GM21447 (cell line): ENCODE data around the gene CHRM5.
"Not testable (repeated sequence)": the region's sequence is repeated elsewhere in the genome, so short reads cannot be mapped to it uniquely, and the experiment has no call there.

Experiments
- ATAC-seq: cut with Tn5 transposase; IDR thresholded peaks from one replicate; pipeline ENCODE4 v1.9.1; 2021; ENCODE audit not compliant: unreplicated experiment

Gene CHRM5

DNA sequence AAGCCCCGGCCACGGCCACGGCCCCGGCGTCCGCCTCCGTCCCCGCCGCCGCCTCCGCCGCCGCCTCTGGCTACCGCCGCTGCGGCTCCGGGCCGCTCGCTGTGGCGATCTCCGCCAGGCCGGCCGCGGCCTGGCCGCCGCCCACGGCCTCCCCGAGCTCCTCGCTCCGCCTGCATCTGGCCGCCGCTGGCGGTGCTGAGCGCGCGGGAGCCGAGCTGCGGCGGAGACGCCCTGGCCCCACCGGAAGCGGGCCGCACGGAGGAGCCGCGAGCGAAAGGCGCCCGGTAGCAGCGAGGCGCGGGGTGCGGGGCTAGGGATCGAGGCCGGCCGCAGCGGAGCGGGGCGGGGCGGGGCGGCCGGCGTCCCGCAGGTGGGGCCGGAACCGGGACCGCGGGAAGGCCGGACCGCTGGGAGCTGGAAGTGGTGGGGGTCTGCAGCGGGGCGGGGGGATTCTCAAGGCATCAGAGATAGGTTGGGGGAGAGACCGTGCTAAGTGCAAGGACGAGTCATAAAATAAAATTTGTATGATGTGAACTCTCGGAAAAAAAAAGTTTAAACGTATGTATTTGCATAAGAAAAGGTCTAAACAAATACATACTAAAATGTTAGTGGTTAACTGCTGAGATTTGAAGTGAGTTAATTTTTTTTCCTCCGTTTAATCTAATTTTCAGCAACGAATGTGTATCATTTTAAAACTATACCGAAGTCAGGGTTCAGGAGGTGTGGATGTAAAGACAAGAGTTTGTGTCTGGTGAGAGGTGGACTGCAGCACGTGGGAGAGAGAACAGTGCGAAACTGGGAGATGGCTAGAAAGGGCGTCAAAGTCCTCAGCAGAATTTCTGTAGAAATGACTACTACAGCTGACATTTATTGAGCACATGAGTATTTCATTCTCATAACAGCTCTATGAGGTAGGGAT is 70.8 kb downstream of the CHRM5 start, which contains the start of gene AVEN:
TSS of gene AVEN (minus strand) at position 334 of the 919 bp plus-strand sequence. CDS start at position 176, 158 bp downstream.
- peak; percentile 49 for ATAC-seq

DNA sequence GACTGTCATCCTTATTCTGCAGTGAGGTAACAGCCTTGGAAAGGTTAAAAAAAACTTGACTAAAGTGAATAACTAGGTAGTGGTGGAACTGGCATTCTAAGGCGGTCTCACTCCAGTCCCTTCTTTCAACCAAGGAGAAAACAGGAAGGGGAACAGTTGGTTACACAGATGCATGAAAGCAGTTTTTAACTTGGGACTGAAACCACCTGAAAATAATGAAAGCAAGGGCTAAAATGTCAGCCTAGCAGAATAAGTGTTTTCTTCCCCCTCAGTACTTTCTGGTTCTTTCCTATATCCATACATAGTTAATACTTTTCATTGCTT is 71.5 kb downstream of the CHRM5 start:
- peak; percentile 21 for ATAC-seq

DNA sequence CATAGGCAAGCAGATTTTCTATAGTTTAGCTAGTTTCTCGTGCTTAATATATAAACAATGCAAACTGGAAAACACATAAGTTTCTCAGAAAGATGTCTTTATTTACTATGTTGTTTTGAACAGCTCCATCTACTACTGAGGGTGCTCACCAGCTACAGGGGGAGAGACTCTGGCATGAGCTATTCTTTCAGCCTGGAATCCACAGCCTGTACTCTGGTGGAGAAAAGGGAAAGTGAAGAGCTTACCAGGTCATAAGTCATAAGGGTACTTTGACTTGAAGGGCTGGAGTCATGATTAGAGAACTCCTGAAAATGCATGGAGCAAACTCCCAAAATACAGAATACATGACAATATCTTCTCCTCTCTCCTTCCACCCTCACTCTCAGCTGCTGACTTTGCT is 75.1 kb downstream of the CHRM5 start:
- ATAC-seq = no peak

DNA sequence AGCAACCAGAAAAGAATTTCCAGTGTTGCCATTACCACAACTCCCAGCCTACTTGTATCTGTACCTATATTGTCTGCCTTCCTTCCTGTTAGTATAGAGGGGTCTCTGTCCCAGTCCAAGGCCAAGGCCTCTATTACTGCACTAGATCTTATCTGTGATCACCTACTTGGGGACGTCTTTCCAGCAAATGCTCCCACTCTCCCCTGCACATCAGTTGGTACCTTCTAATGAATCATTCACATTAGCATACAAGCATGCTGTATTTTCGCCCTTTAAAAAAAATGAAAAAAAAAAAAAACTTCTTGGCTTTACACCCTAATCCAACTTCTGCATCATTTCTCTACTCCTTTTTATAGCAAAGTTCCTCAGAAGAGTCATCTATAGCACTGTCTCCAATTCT is 75.5 kb downstream of the CHRM5 start:
- no peak for ATAC-seq

DNA sequence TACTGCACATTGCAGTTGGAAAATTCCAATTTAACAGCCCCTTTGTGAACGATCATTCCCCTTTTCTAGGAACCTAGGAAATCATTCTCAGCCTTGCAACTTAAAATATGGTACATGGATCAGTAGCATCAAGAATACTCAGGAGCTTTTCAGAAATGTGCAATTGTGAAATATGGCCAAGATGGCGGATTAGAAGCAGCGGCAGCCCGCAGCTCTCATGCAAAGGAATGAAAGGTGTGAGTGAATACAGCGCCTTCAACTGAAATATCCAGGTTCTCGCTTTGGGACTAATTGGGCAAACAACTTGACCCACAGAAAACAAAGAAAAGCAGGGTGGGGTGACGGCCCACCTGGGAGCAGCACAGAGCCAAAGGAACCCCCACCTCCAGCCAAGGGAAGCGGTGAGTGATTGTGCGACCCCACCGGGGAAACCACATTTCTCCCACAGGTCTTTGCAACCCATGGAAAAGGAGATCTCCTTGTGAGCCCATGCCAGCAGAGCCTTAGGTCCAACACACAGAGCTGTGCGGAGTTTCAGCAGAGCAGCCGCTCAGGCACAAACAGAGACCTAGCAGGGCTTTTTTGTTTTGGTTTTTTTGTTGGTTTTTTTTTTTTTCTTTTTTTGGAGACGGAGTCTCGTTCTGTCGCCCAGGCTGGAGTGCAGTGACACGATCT is 78.3 kb downstream of the CHRM5 start:
- ATAC-seq = no peak

DNA sequence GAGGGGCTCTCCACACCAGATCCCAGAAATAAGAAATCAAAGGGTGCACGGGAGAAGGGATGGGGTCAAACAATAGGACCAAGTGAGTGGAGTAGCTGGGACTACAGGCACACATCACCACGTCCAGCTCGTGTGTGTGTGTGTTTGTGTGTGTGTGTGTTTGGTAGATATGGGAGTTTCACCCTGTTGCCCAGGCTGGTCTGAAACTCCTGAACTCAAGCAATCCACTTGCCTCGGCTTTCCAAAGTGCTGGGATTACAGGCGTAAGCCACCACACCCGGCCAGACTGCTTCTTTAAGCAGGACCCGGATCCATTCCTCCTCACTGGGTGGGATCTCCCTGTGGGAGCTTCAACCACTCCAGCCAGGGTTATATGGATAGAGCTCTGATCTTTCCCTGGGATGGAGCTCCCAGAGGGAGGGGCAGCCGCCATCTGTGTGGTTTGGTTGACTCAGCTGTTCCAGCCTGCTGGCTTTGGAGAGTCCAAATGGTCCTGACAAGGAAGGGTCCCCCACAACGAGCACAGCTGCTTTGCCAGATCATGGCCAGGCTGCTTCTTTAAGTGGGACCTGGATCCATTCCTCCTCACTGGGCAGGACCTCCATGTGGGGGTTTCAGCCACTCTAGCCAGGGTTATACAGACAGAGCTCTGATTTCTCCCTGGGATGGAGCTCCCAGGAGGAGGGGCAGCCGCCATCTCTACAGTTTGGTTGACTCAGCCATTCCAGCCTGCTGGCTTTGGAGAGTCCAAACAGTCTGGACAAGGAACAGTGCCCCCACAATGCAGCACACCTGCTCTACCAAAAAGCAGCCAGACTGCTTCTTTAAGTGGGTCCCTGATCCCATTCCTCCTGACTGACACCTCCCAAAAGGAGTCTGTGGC is 79.8 kb downstream of the CHRM5 start:
- ATAC-seq = no peak

DNA sequence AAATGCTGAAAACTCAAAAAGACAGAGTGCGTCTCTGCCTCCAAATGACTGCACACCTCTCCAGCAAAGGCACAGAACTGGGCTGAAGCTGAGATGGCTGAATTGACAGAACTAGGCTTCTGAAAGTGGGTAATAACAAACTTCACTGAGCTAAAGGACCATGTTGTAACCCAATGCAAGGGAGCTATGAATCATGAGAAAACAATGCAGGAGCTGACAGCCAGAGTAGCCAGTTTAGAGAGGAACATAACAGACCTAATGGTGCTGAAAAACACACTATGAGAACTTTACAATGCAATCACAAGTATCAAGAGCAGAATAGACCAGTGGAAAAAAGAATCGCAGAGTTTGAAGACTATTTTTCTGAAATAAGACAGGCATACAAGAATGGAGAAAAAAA is 80.8 kb downstream of the CHRM5 start:
- no peak for ATAC-seq

DNA sequence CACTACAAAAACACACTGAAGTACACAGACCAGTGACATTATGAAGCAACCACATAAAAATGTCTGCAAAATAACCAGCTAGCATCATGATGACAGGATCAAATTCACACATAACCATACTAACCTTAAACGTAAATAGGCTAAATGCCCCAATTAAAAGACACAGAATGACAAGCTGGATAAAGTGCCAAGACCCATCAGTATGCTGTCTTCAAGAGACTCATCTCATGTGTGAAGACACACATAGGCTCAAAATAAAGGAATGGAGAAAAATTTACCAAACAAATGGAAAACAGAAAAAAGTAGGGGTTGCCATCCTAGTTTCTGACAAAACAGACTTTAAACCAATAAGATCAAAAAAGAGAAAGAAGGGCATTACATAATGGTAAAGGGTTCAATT is 82.1 kb downstream of the CHRM5 start:
- ATAC-seq = not testable (repeated sequence)

DNA sequence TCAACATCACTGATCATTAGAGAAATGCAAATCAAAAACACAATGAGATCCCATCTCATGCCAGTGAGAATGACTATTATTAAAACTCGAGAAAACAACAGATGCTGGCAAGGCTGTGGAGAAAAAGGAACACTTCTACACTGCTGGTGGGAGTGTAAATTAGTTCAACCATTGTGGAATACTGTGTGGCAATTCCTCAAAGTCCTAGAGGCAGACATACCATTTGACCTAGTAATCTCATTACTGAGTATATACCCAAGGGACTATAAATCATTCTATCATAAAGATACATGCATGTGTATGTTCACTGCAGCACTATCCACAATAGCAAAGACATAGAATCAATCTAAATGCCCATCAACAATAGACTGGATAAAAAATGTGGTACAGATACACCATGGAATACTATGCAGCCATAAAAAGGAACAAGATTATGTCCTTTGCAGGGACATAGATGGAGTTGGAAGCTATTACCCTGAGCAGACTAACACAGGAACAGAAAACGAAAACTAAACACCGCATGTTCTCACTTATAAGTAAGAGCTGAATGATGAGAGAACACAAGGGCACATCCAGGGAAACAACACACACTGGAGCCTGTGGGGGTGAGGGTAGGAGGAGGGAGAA is 85.9 kb downstream of the CHRM5 start:
- ATAC-seq = no peak

DNA sequence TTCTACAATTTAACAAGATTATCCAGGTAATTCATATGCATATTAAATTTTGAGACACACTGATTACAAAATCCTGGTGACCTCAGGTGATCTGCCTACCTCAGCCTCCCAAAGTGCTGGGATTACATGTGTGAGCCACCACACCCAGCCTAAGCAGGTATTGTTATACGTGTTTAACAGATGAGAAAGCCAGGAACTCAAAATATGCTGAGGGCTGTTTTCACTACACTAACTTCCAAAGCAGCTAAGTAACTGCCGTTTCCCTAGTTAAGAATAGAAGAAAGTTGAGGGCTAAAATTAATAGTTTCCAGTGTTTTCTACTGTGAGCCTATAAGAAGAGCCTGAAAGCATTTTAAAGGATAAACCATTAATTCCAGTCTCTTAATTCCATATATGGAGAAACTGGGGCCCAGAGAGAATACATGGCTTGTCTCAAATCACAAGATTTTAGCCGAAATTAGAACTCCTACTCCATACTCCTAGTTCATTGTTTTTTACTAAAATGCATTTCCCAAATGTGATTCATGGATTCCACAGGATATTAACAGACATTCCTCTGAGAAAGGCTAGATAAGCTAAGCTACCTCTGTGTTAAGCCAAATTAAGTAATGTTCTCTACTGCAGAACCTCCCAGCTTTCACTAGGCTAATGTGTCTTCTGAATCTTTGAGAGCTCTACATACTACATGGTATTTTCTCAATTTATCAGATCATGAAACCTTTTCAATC is 87.7 kb downstream of the CHRM5 start:
- no peak for ATAC-seq

DNA sequence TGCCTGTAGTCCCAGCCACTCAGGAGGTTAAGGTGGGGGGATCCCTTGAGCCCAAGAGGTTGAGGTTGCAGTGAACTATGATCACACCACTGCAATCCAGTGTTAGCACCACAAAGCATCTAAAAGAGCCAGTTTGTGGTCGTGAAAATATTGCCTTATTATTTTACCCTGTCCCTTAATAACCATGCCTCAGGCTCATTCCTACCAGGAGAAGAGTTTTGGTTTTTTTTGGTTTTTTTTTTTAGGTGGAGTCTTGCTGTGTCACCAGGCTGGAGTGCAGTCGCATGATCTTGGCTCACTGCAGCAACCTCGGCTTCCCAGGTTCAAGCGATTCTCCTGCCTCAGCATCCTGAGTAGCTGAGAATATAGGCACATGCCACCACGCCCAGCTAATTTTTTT is 88.6 kb downstream of the CHRM5 start:
- ATAC-seq = no peak

DNA sequence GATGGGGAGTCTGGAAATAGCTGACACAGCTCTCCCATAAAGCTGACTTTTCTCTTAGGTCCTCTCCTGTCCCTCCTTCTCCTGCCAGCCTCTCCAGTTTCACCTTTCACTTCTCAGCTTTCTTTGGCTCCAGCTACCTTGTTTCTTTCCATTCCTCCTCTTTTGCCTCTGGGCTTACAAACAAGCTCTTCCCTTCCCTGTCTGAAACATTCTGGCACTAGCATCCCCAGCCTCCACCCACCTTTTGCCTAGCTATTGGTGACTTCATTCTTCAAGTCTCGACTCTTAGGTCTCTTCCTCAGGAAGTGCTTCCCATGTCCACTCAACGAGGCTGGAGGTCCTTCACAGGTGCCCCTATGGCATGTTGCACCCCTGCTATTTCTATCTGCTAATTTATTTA is 91.2 kb downstream of the CHRM5 start:
- ATAC-seq = no peak

DNA sequence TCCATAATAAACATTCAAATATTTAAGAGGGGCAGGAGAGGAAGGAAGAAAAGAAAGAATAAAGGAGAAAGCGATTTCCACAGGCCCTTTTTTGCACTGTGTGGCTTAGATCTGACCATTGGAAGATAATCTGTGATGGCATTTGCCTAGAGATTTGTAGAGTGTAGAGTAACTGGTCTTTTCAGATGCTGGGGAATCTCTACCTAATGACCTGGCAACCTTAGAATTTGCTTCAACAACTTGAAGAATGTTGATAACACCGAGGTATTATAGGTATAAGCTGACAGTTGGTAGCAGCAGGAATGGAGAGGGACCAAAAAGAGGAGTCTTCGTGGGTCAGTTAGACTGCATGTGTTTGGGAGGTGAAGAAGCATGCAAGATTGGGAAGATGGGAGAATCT is 91.6 kb downstream of the CHRM5 start:
- no peak for ATAC-seq

DNA sequence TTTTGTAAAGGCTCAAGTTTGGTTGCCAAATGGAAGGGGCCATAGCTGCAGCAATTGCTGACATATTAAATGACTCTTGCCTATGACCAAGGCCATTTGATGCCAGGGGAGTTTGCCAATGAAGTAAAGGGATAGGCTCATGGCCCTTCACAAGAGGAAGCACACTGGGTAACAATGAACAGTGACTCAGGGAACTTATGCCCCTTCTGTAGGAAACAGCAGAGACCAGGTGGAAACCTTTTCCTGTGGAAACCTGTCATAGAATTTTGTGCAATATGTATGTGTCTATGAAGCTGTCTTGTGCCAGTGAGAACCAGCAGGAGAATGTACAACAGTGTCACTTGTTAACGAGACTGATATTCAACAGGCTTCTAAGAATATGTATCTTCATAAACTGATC is 96.1 kb downstream of the CHRM5 start:
- ATAC-seq = no peak

DNA sequence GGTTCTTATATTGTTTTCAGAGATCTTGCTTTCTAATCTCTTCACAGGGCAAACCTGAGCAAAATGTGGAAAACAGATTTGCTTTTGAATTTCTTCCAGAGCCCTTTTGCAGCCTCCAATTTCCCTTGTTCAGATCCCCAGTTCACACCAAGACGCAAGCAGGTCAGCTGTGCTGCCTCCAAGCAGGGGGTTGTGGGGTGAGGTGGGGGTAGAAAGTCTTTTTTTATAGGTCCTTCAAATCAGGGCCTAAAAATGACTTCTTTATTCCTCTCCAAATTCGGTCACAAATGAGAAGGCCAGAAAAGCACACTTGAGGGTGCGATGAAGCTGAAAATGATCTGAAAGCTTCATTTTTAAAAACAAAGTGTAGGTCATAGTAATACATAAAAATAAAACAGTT is 97.0 kb downstream of the CHRM5 start:
- no peak for ATAC-seq

DNA sequence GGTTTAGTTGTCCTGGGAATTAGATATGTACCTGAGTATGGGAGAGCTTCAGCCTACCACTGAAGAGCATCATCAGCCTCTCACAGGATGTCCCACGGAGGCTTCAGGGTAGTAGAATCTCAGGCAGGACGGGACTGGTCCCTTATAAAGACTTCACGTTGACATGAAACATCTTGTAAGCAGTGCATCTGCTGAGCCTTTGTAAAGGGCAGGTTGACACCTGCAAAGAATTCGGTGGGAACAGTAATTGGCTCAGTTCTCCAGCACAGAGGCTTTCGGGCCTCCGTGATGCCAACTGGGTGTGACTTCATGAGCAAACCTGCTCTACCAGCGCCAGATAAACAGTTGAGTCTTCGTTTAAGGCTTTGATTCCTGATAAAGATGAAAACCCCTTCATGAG is 97.6 kb downstream of the CHRM5 start:
- ATAC-seq = no peak

DNA sequence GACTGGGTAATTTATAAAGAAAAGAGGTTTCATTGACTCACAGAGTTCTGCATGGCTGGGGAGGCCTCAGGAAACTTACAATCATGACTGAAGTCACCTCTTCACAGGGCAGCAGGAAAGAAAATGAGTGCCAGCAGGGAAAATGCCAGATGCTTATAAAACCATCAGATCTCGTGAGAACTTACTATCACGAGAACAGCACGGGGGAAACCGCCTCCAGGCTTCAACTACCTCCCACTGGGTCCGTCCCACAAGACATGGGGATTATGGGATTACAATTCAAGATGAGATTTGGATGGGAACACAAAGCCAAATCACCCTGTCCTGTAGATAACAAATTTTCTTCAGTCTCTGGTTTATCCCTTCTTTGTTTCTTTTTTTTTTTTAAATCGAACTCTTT is 101.7 kb downstream of the CHRM5 start:
- no peak for ATAC-seq

DNA sequence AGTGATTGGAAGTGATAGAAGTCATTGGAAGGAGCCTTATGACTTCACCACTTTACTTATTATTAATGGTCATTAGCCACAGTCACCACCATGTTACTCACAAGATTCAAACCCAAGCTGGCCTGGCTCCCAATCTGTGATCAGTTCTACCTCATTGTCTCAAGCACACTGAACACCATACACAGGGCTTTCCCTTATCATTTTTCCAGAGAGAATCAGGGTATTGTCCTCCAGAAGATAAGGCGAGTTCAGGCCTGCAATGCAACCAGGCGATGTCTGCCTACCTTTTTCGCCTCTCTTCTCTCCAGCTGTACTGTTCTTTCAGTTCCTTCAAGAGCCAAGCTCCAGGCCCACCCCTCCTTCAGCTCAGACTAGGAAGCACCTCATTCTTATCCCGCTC is 108.5 kb downstream of the CHRM5 start:
- ATAC-seq = no peak

DNA sequence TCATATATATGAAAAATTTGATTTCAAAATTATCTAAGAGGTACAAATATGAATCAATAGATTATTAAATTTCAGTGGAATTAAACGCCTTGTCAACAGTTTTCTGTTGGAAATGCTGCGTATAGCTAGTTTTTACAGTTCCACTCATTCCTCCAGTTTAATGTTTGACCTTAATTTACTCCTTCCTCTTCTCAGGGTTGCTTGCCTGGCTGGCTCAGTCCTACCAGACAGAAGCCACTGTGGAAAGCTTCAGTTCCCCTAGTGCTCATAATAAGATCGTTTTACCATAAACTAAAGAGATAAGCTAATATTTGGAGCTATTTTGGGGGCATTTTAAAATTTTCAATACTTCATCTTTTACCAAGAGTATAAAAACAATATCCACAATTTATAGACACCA is 110.6 kb downstream of the CHRM5 start:
- ATAC-seq = no peak

DNA sequence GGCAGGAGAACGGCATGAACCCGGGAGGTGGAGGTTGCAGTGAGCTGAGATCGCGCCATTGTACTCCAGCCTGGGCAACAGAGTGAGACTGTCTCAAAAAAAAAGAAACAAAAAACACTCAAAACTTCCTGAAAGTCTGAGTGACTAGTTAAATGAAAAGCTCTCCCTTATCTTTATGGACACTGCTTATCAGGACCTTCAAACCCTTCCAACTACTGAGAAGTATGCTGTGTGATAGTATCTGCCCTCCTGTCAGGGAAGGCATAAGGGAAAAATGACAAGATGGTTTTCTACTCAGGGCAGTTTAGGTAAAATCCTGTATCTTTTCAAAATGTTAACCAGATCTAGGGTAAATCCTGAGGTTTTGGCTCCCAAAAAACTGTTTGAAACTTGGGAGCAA is 111.6 kb downstream of the CHRM5 start:
- ATAC-seq = no peak
